Right cardiac atrium (tissue), 5 donors: ENCODE measurements around the gene EARS2. TPM values are rescaled to one million over a fixed set of nuclear protein-coding genes. Genes with fewer than 3 reads are reported as not detected.

Source experiments
- ATAC-seq, 2 donors: fragments of 200-7000 bp; cut with Tn5 transposase; one replicate each; pipeline versions ENCODE4 v1.8.0 to v1.9.1; 2020; ENCODE audit warnings: moderate library complexity in 2 of 2, mild to moderate bottlenecking in 1 of 2
- DNase-seq, 3 donors: peaks; one replicate each; pipeline ENCODE4 v3.0.0-alpha.2; 2020
- H3K27ac ChIP-seq: one replicate; pipeline ENCODE4 v1.5.1; 2013; ENCODE audit warnings: mild to moderate bottlenecking, low read length, control low read depth, moderate library complexity
- H3K27me3 ChIP-seq: one replicate; pipeline ENCODE4 v1.6.1; 2013; ENCODE audit not compliant: control insufficient read depth, insufficient read depth
- H3K4me1 ChIP-seq: one replicate; pipeline ENCODE4 v1.6.1; 2013; ENCODE audit warnings: low read length; ENCODE audit not compliant: control insufficient read depth, insufficient read depth
- H3K4me3 ChIP-seq: one replicate; pipeline ENCODE4 v1.5.1; 2013; ENCODE audit warnings: low read length, control low read depth
- H3K9me3 ChIP-seq: one replicate; pipeline ENCODE4 v1.6.1; 2013; ENCODE audit warnings: low read length; ENCODE audit not compliant: control insufficient read depth
- WGBS: extraction: QIAGEN DNeasy Blood & Tissue Kit; methylation state at CpG from one replicate; pipeline ENCODE4 v1.1.7; 2013; 5-methylcytosine and 5-hydroxymethylcytosine counted together
- intact Hi-C, 4 donors: fragments of 100-400 bp; cut with DNase I; formaldehyde crosslinking; loops; one replicate each; pipeline versions ENCODE4 v1.11.0 to v1.14.0; 2022 to 2023
- polyA plus RNA-seq: library from polyadenylated mRNA; stranded (reverse); fragments of 200-250 nt; gene quantifications from one replicate; pipeline ENCODE4 v1.2.3, GENCODE V29; 2013
- total RNA-seq, 4 donors: library from RNA; stranded (reverse); fragmentation: NEBNext Ultra II Directional; extraction: Animal tissue kit (Norgen Biotek cat#: 25700); gene quantifications; one replicate each; pipeline ENCODE4 v1.2.1, GENCODE V29; 2021
- donor health status: healthy with polysubstance abuse.
- donor health status: DM: no; HTN: yes; CAD: no.
- donor health status: DM: no; HTN: no; CAD: no.
- donor health status: DM: no; HTN: yes; CAD: no; lungs with severe emphysema.
- donor health status: DM: yes; HTN: yes; CAD: no.

Gene EARS2
- total and polyA plus RNA-seq, 5 donors = 11.0 to 18.2 (median 15.9) TPM

- intact Hi-C loops = no loop called here
- Histone ChIP-seq H3K4me1 (no peaks in the 10 kb centered on the region), H3K27ac (no peak overlapping the region), H3K4me3 (no peak overlapping the region), H3K9me3 (no peaks in the 10 kb centered on the region), H3K27me3 (no peaks in the 10 kb centered on the region)
- 93% methylated on average over 1 of the region's 1 CpG for WGBS
- no peak for ATAC-seq
- no peak for DNase-seq
Observed at GRCh38 chr16:23476289-23476688, 80.9 kb downstream of the EARS2 start.

Other genes starting within 250 kb of the EARS2 start
- 10 to 100 TPM; 11.7 to 13.8 (median 13.0) TPM for gene COG7, start 104.2 kb downstream of the EARS2 start, total RNA-seq
- 13.0 TPM for gene COG7, start 104.2 kb downstream of the EARS2 start, polyA plus RNA-seq
- 10 to 100 TPM; 49.0 to 67.2 (median 56.4) TPM for gene GGA2, start 46.9 kb downstream of the EARS2 start, total RNA-seq
- gene GGA2, start 46.9 kb downstream of the EARS2 start, polyA plus RNA-seq = 20.4 TPM
- 10 to 100 TPM; 47.8 to 69.5 (median 61.8) TPM for gene UBFD1, start 377 bp upstream of the EARS2 start, total RNA-seq
- 20.3 TPM for gene UBFD1, start 377 bp upstream of the EARS2 start, polyA plus RNA-seq
- 100 to 1,000 TPM; 378 to 517 (median 448) TPM for gene NDUFAB1, start 39.0 kb upstream of the EARS2 start, total RNA-seq
- 1,123 TPM for gene NDUFAB1, start 39.0 kb upstream of the EARS2 start, polyA plus RNA-seq
- 1 to 10 TPM; 5.5 to 6.8 (median 6.0) TPM for gene PALB2, start 84.0 kb upstream of the EARS2 start, total RNA-seq
- gene PALB2, start 84.0 kb upstream of the EARS2 start, polyA plus RNA-seq = 4.1 TPM
- 10 to 100 TPM; 41.7 to 44.7 (median 42.5) TPM for gene DCTN5, start 84.1 kb upstream of the EARS2 start, total RNA-seq
- 12.4 TPM for gene DCTN5, start 84.1 kb upstream of the EARS2 start, polyA plus RNA-seq
- gene PLK1, start 121.5 kb upstream of the EARS2 start, total RNA-seq = 1 to 10 TPM in 3 of 4 donors, under 1 TPM in 1; 0.91 to 2.2 (median 2.1) TPM
- gene PLK1, start 121.5 kb upstream of the EARS2 start, polyA plus RNA-seq = 0.45 TPM
- gene ERN2, start 155.9 kb upstream of the EARS2 start, total RNA-seq = under 1 TPM in 1 of 4 donors, not detected in 3; 0.28 TPM
- gene ERN2, start 155.9 kb upstream of the EARS2 start, polyA plus RNA-seq = not detected
- not detected for gene CHP2, start 197.7 kb upstream of the EARS2 start, total RNA-seq
- 0.07 TPM for gene CHP2, start 197.7 kb upstream of the EARS2 start, polyA plus RNA-seq